ENCODE measurements around the gene MT1E.

The MT1E gene

GRCh38 chr16:56628486-56629350 is 3.1 kb downstream of the MT1E start:
- peak in 1 of 3 experiments; percentile 3 for DNase-seq

GRCh38 chr16:56629531-56629930 is 4.0 kb downstream of the MT1E start:
- DNase-seq = no peak

- DNase-seq = no peak
These were observed 4.6 kb downstream of the MT1E start for GRCh38 chr16:56630134-56630533.

- no peak for DNase-seq
These were observed 5.6 kb downstream of the MT1E start for GRCh38 chr16:56631197-56631596.

GRCh38 chr16:56631832-56632155 is 6.2 kb downstream of the MT1E start:
- DNase-seq = no peak

GRCh38 chr16:56632156-56632847 is 6.7 kb downstream of the MT1E start, which contains the start of gene MT1M:
Gene MT1M (plus strand): TSS chr16:56632659. CDS start chr16:56632732, 73 bp downstream.
- no peak for DNase-seq

- DNase-seq = no peak
These were observed 7.3 kb downstream of the MT1E start for GRCh38 chr16:56632848-56633365.

GRCh38 chr16:56633535-56633934 is 8.0 kb downstream of the MT1E start:
- DNase-seq = no peak

- no peak for DNase-seq
These were observed 9.3 kb downstream of the MT1E start for GRCh38 chr16:56634715-56635440.

- DNase-seq = no peak
These were observed 9.9 kb downstream of the MT1E start for GRCh38 chr16:56635441-56635967.

- DNase-seq = no peak
These were observed 11.2 kb downstream of the MT1E start for GRCh38 chr16:56636616-56637413.

GRCh38 chr16:56637814-56638750 is 12.5 kb downstream of the MT1E start, which contains the start of gene MT1A:
Gene MT1A (plus strand): TSS chr16:56638666. CDS start chr16:56638739, 73 bp downstream.
- DNase-seq = peak in 2 of 3 experiments; percentile 29 to 42

GRCh38 chr16:56639045-56639444 is 13.5 kb downstream of the MT1E start:
- DNase-seq = no peak

- no peak for DNase-seq
These were observed 14.5 kb downstream of the MT1E start for GRCh38 chr16:56640076-56640475.

- no peak for DNase-seq
These were observed 15.6 kb downstream of the MT1E start for GRCh38 chr16:56641166-56641565.

- DNase-seq = no peak
These were observed 17.6 kb downstream of the MT1E start for GRCh38 chr16:56643080-56643778.

GRCh38 chr16:56643833-56644232 is 18.3 kb downstream of the MT1E start:
- DNase-seq = no peak

GRCh38 chr16:56645311-56645710 is 19.7 kb downstream of the MT1E start:
- DNase-seq = no peak

- no peak for DNase-seq
These were observed 20.3 kb downstream of the MT1E start for GRCh38 chr16:56645838-56646237.
